GM15510 (cell line): ENCODE data around the gene ZNF197.

Source experiments
- POLR2A ChIP-seq: IDR thresholded peaks from 3 replicates; pipeline ENCODE4 v1.6.1; 2011; ENCODE audit warnings: borderline replicate concordance; ENCODE audit not compliant: insufficient read length; ENCODE audit errors: extremely low read depth

Gene ZNF197

DNA sequence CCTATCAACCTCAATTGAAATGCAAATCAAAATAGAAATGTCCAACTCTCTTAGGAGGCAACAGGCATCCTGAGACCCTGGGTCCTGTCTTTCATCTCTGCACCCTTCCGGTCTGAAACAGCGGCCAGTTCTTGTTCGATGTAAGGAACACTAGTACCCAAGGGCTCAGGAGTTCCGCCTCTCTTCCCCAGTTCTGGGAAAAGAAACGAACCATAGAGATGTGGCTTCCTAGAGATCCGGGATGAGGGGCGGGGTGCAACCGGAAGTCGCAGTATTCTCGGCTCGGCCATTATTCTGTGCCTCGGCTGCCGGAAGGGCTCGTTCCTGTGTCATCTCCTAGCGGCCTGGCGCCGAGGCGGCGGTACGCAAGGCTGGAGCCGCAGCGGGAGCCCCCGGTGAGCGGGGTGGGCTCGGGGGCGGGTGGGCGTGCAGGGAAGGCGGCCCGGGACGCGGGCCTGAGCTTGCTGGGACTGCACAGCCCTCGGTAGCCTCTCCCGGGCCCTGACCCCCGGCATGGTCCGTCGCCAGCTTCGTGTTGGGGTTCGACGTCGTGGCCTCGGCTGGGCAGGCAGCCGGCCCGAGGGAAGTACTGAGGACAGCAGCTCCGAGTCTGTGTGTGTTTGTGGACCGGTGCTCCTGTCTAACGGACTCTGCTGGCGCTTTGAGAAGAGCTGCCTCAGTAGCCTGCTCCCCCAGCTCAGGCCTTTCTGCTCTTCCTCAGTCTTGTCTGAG lies at the start of gene ZNF197:
TSS of gene ZNF197 (plus strand) at position 288 of the 732 bp plus-strand sequence. CDS start 4,119 bp downstream, outside the sequence.
- peak; percentile 66 for TF ChIP-seq POLR2A

DNA sequence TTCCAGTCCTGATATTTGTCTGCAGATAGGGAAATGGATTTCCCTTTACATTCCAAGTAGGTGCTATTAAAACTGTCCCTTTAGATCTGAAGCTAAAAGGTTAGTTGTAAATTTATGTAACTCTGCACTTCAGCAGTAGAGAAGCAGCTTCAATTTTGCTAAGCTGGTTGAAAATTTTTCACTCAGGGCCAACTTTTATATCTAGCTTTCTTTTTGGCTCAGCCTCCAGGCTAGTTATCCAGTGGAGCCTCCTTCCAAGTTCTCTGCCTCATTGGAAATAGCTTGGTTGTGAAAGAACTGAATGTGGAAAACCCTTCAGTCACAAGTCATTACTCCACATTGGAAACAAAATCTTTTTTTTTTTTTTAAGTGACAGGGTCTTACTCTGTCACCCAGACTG lies 48.2 kb upstream of the ZNF197 start:
- no peak for TF ChIP-seq POLR2A

DNA sequence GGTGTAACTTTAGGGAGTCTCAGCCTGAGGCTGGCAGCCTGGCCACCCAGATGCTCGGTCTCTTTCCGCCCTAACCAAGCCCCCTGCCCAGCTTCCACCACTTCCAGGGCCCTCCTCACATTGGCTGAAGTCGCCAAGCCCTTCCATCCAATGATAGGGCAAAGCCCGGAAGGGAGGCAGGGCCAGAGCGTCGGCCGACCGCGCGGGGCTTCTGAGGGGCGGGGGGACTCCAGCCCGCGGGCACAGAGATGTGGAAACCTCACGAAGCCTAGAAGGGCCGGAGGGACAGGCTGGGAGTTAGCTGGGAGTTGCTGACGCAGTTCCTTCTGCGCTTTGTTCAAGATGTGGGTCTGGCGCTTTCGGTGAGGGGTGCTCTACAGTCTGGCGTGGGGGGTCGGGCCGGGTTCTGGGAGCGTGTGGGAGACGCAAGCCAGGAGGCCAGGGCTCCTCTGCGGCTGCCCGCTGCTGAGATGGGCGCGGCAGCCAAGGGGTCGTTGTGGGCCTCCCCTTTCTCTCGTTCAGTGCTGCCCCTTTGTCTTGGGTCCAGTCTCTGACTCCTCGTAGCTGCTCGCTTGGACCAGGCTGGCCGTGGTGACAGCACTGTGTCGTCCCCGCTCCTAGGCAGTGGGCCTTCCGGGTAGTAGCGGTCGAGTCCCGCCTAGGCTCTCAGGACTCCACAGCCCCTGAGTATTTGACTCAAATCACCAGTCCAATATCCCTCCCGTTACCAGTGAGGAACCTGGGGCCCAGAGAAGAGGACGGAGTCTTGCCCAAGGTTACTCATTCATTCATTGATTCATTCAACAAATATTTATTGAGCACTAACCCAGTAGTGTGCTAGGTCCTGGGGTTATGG lies 40.0 kb upstream of the ZNF197 start, which contains the start of gene ZNF660:
TSS of gene ZNF660 (plus strand) at position 319 of the 856 bp plus-strand sequence. CDS start 9,230 bp downstream, outside the sequence.
- peak; percentile 9 for TF ChIP-seq POLR2A

- TF ChIP-seq POLR2A = no peak
Observed at GRCh38 chr3:44596621-44597020, 28.2 kb upstream of the ZNF197 start.

- no peak for TF ChIP-seq POLR2A
Observed at GRCh38 chr3:44601749-44602148, 23.1 kb upstream of the ZNF197 start.

DNA sequence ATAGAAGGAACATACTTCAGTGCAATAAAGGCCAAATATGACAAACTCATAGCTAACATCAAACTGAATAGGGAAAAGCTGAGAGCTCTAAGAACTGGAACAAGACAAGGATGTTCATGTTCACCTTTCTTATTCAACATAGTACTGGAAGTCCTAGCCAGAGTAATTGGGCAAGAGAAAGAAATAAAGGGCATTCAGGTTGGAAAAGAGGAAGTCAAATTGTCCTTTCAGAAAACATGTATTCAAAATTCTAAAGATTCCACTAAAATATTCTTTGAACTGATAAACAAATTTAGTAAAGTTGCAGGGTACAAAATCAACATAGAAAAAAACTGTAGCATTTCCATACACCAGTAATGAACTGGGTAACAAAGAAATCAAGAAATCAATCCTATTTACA lies 12.2 kb upstream of the ZNF197 start:
- TF ChIP-seq POLR2A = no peak

DNA sequence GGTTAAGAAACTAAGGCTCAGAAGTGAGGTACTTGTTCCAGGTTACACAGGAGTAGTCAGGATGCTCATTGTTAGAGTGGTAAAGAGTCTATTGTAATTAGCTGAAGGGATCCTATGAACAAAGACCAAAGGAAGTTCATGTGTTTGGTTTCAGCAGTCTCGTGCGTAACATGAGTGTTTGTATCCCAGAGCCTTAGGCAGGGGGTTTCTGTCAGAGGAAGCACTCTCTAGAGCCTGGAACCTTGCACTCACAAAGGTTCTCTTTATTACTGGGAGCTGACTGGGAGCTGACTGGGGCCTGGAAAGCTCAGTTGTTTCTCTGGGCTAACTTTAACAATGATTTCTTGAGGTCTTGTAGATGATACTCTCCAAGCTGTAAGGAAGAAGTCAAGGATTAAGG lies 3.9 kb downstream of the ZNF197 start:
- TF ChIP-seq POLR2A = no peak

- no peak for TF ChIP-seq POLR2A
Observed at GRCh38 chr3:44632193-44632592, 7.4 kb downstream of the ZNF197 start.

GRCh38 chr3:44642337-44642736 lies 17.5 kb downstream of the ZNF197 start:
- no peak for TF ChIP-seq POLR2A

DNA sequence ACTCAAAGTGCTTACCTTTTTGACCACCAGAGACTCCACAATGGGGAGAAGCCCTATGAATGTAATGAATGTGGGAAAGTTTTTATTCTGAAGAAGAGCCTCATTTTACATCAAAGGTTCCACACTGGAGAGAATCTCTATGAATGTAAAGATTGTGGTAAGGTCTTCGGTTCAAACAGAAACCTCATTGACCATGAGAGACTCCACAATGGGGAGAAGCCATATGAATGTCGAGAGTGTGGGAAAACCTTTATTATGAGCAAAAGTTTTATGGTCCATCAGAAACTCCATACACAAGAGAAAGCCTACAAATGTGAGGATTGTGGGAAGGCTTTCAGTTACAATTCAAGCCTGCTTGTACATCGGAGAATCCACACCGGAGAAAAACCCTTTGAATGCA lies 18.2 kb downstream of the ZNF197 start:
- no peak for TF ChIP-seq POLR2A

DNA sequence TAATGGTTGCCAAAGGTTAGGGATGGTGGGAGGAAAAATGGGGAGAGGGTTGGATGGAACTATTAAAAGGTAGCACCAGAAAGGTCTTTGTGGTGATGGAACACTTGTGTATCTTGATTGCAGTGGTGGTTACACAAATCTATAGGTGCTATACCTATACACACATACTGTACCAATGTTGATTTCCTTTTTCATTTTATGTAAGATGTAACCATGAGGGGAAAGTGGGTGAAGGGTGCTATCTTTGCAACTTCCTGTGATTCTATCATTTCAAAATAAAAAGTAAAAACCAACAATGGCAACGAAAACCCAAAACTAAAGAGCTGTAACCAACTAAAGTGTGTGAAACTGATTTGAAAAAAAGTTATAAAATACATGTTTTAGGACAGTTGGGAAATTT lies 22.9 kb downstream of the ZNF197 start:
- no peak for TF ChIP-seq POLR2A

DNA sequence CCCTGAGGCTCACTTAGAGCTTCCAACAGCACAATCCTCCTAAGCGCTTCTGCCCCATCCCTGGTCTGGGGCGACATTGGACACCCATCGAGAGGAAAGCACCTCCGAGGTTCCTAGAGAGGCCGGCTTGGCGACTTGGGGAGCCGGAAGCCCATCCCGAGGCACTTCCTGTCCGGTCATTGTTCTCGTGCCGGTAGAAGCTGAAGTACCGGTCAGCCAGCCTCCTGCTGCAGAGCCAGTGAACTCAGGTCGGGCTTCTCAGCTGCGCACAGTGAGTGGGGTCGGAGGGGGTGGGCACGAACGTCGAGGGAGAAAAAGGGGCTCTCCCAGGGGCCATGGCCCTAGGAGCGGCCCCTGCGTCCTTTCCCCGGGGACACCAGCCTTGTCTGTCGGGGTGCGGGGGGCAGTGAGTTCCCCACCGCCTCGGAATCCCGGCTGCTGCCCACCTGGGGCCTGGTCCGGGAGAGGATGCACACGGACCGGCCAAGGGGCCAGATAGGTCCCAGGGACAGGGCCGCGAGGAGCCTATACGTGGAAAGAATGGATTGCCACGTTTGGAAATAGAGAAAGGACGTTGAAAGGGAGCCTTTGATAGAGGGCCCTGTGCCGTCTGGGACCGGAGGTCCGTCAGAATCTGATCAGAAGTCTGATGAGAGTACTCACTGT lies 23.9 kb downstream of the ZNF197 start, which contains the start of gene ZNF35:
TSS of gene ZNF35 (plus strand) at position 169 of the 666 bp plus-strand sequence. CDS start 2,336 bp downstream, outside the sequence.
- peak; percentile 58 for TF ChIP-seq POLR2A

DNA sequence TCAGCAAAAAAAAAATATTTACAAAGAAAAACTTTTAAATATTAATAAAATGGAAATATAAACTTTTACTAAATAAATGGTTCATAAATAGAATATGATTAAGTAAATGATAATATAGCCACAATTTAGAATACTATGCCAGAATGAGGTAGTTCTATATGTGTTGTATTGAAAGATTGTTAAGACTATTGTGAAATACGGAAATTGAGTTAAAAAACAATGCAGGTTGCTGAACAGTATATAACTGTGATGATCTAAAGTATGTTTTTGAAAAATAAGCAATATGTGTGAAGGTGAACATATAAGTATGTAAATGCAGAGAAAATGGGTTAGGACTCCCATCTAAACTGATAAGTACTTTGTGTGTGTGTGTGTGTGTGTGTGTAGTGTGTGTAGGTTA lies 24.9 kb downstream of the ZNF197 start:
- TF ChIP-seq POLR2A = no peak

DNA sequence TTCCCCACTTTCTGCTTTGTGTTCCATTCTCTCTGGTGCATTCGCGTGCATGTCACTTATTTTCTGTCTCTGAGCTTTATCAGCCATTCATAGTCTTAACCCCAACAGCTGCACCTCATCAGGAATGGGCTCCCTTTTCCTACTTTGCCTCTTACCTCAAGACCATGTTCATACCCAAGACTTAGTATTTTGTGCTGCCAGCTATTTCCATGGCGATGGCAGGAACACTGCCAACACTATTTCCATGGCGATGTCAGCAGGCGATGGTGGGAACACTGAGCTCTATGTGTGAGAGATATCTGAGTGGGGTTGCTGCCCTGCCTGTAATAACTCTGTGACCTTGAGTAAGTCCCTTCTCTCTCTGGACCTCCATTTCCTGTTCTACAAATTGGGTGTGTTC lies 29.2 kb downstream of the ZNF197 start:
- no peak for TF ChIP-seq POLR2A

DNA sequence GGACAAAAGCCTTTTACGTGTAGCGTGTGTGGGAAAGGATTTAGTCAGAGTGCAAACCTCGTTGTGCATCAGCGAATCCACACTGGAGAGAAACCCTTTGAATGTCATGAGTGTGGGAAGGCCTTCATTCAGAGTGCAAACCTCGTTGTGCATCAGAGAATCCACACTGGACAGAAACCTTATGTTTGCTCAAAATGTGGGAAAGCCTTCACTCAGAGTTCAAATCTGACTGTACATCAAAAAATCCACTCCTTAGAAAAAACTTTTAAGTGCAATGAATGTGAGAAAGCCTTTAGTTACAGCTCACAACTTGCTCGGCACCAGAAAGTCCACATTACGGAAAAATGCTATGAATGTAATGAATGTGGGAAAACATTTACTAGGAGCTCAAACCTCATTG lies 34.2 kb downstream of the ZNF197 start:
- TF ChIP-seq POLR2A = no peak
